DND-41 (cell line): ENCODE data around the gene MICU1.
"Not testable (repeated sequence)": the region's sequence is repeated elsewhere in the genome, so short reads cannot be mapped to it uniquely, and the experiment has no call there.

ENCODE experiments used
- ATAC-seq: fragments of 200-7000 bp; cut with Tn5 transposase; 3 replicates; pipeline ENCODE4 v1.9.1; 2021; ENCODE audit warnings: low read depth; ENCODE audit not compliant: insufficient read depth
- DNase-seq: peaks from one replicate; pipeline ENCODE4 v3.0.0-alpha.2; 2020
- H2AFZ ChIP-seq: 2 replicates; pipeline ENCODE4 v1.6.0; 2012; ENCODE audit warnings: low read depth, low read length
- H3K27ac ChIP-seq: 2 replicates; pipeline ENCODE4 v1.5.1; 2012; ENCODE audit warnings: low read length, inconsistent platforms
- H3K27me3 ChIP-seq: fragments of 200-600 bp; sonication (generic); 2 replicates; pipeline ENCODE4 v1.6.0; 2012; ENCODE audit warnings: low read length, mild to moderate bottlenecking, inconsistent platforms; ENCODE audit not compliant: insufficient read depth, poor library complexity
- H3K36me3 ChIP-seq: 2 replicates; pipeline ENCODE4 v1.5.1; 2012; ENCODE audit warnings: low read length, inconsistent platforms; ENCODE audit not compliant: insufficient read depth
- H3K4me1 ChIP-seq: 2 replicates; pipeline ENCODE4 v1.5.1; 2012; ENCODE audit warnings: mild to moderate bottlenecking, low read length; ENCODE audit not compliant: insufficient read depth
- H3K4me2 ChIP-seq: 2 replicates; pipeline ENCODE4 v1.6.0; 2012; ENCODE audit warnings: mild to moderate bottlenecking, moderate library complexity, low read length, inconsistent platforms; ENCODE audit not compliant: insufficient read depth
- H3K4me3 ChIP-seq, 2 experiments: fragments of 200-600 bp in 1 of 2; shearing (Covaris generic) in 1 of 2; 2 replicates each; pipeline ENCODE4 v1.5.1; 2012 to 2016; ENCODE audit warnings: inconsistent platforms in 2 of 2, low read length in 2 of 2, mild to moderate bottlenecking in 2 of 2, low read depth in 1 of 2, moderate library complexity in 1 of 2
- H3K79me2 ChIP-seq: 2 replicates; pipeline ENCODE4 v1.6.0; 2012; ENCODE audit warnings: low read length, inconsistent platforms; ENCODE audit not compliant: insufficient read depth
- H3K9ac ChIP-seq: 2 replicates; pipeline ENCODE4 v1.6.0; 2012; ENCODE audit warnings: low read depth, mild to moderate bottlenecking, inconsistent platforms, low read length, moderate library complexity
- H3K9me3 ChIP-seq: 2 replicates; pipeline ENCODE4 v1.5.1; 2012; ENCODE audit warnings: low read length, moderate library complexity, mild to moderate bottlenecking, inconsistent platforms; ENCODE audit not compliant: insufficient read depth, severe bottlenecking
- H4K20me1 ChIP-seq: 2 replicates; pipeline ENCODE4 v1.6.0; 2012; ENCODE audit warnings: low read length; ENCODE audit not compliant: insufficient read depth
- CTCF ChIP-seq: IDR thresholded peaks from 2 replicates; pipeline ENCODE4 v1.5.1; 2012; ENCODE audit warnings: borderline replicate concordance, low read length, moderate library complexity, mild to moderate bottlenecking; ENCODE audit not compliant: poor library complexity, severe bottlenecking; ENCODE audit errors: extremely low read depth
- EZH2 ChIP-seq: IDR thresholded peaks from 3 replicates; pipeline ENCODE4 v1.6.1; 2012; ENCODE audit warnings: borderline replicate concordance, low read depth, mild to moderate bottlenecking, moderate library complexity, low read length, inconsistent platforms; ENCODE audit not compliant: severe bottlenecking

MICU1 gene

GRCh38 chr10:72545546-72545945 is 80.3 kb downstream of the MICU1 start:
- Histone ChIP-seq H3K27ac (no peak overlapping the region), H3K9ac (no peak overlapping the region), H3K4me1 (no peaks in the 10 kb centered on the region), H2AFZ (no peak overlapping the region), H4K20me1 (no peaks in the 10 kb centered on the region), H3K9me3 (peaks cover 19% of the 10 kb centered on the region), H3K36me3 (peaks cover 61% of the 10 kb centered on the region), H3K4me2 (no peak overlapping the region), H3K4me3 (no peak overlapping the region), H3K79me2 (no peaks in the 10 kb centered on the region), H3K27me3 (no peaks in the 10 kb centered on the region)
- DNase-seq: no peak
- no peak for TF ChIP-seq EZH2
- TF ChIP-seq CTCF: no peak
- no peak for ATAC-seq

GRCh38 chr10:72543855-72544254 is 82.0 kb downstream of the MICU1 start:
- H3K27ac ChIP-seq, H3K4me1 ChIP-seq, H3K4me3 ChIP-seq, H4K20me1 ChIP-seq, H3K9ac ChIP-seq, H3K27me3 ChIP-seq, ATAC-seq, DNase-seq, H3K4me2 ChIP-seq, H2AFZ ChIP-seq, H3K79me2 ChIP-seq: not testable (repeated sequence)
- H3K36me3 ChIP-seq: peaks cover 51% of the 10 kb centered on the region
- peaks cover 19% of the 10 kb centered on the region for H3K9me3 ChIP-seq

GRCh38 chr10:72542396-72542815 is 83.5 kb downstream of the MICU1 start:
- DNase-seq (no peak), ATAC-seq (no peak)
- H3K9me3 ChIP-seq: peaks cover 19% of the 10 kb centered on the region
- no peaks in the 10 kb centered on the region for H3K79me2 ChIP-seq
- no peak overlapping the region for H3K4me2 ChIP-seq
- no peaks in the 10 kb centered on the region for H3K27me3 ChIP-seq
- H3K27ac ChIP-seq: no peak overlapping the region
- TF ChIP-seq CTCF (no peak), EZH2 (no peak)
- H2AFZ ChIP-seq: no peak overlapping the region
- H4K20me1 ChIP-seq: no peaks in the 10 kb centered on the region
- H3K9ac ChIP-seq: no peak overlapping the region
- H3K36me3 ChIP-seq: peaks cover 40% of the 10 kb centered on the region
- no peak overlapping the region for H3K4me3 ChIP-seq
- H3K4me1 ChIP-seq: no peaks in the 10 kb centered on the region

- Histone ChIP-seq H3K4me1 (no peaks in the 10 kb centered on the region), H3K9ac (no peak overlapping the region), H3K9me3 (peaks cover 19% of the 10 kb centered on the region), H2AFZ (no peak overlapping the region), H3K27me3 (no peaks in the 10 kb centered on the region), H4K20me1 (no peaks in the 10 kb centered on the region), H3K36me3 (peaks cover 40% of the 10 kb centered on the region), H3K27ac (no peak overlapping the region), H3K4me2 (no peak overlapping the region), H3K79me2 (no peaks in the 10 kb centered on the region), H3K4me3 (no peak overlapping the region)
- TF ChIP-seq EZH2: no peak
- no peak for TF ChIP-seq CTCF
- DNase-seq: no peak
- ATAC-seq: no peak
These were observed 84.5 kb downstream of the MICU1 start for GRCh38 chr10:72541337-72541736.
